ENCODE results near the gene TBC1D1.
"Not testable (repeated sequence)": the region's sequence is repeated elsewhere in the genome, so short reads cannot be mapped to it uniquely, and the experiment has no call there.

Gene TBC1D1

DNA sequence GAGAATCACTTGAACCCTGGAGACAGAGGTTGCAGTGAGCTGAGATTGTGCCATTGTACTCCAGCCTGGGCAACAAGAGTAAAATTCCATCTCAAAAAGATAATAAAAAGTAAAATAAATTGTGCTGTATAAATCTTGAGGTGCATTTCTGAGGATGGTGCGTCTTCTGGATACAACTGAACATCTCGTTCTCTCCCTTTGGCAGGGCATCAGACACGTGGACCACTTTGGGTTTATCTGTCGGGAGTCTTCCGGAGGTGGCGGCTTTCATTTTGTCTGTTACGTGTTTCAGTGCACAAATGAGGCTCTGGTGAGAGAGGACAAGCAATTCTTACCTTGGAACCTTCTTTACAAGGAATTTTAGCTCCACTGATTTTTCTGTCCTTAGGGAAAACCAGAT, 129.5 kb downstream of the TBC1D1 start:
- no peak for DNase-seq

DNA sequence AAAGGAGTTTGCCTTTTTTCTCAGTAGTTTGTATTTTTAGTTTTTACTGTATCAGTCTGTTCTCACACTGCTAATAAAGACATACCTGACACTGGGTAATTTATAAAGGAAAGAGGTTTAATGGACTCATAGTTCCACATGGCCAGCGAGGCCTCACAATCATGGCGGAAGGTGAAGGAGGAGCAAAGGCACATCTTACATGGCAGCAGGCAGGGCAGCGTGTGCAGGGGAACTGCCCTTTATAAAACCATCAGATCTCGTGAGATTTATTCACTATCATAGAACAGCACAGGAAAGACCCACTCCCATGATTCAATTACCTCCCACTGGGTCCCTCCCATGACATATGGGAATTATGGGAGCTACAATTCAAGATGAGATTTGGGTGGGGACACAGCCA, 130.1 kb downstream of the TBC1D1 start:
- not testable (repeated sequence) for DNase-seq

DNA sequence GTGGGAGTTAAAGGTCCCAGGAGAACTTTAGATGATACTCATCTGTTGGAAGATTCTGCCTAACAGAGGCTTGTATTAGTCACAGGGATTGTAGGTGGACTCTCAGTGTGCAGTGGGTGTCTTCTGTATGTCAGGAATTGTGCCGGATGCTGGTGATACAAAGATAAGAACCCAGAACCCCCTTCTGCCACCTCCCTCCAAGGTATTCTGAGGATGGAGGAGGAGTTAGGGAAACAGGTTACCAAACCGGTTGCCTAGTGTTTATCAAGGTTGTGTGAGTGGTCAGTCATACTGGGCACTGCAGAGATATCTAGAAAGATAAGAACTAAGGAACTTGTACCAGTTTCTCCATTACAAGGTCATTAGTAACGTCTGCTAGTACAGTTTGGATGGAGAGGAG, 130.9 kb downstream of the TBC1D1 start:
- DNase-seq, result no peak

DNA sequence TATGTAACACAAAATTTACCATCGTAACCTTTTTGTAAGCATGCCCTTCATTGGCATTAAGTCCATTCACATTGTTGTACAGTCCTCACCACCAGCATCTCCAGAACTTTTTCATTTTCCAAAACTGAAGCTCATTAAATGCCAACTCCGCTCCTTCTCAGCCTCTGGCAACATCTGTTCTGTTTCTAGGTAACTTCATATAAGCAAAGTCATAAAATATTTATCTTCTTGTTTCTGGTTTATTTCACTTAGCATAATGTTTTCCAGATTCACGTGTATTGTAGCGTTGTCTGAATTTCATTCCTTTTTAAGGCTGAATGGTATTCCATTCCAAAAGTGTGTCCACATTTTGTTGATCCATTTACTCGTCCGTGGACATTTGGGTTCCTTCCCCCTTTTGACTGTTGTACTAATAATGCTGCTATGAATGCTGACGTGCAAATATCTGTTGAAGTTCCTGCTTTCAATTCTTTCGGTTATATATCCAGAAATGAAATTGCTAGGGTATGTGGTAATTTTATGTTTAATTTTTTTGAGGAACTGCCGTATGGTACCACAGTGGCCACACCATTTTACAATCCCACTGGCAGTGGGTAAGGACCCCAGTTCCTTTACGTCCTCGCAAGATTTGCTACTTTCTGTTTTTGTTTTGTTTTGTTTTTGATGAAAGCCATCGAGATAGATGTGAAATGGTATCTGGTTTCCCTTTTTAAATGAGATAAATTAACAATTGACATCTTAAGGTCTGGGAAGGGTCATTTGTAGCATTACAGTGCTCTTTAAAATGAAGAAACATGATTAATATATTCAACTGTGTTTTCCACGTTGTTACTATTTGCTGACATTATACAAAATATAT, 132.7 kb downstream of the TBC1D1 start:
- DNase-seq, result no peak

DNA sequence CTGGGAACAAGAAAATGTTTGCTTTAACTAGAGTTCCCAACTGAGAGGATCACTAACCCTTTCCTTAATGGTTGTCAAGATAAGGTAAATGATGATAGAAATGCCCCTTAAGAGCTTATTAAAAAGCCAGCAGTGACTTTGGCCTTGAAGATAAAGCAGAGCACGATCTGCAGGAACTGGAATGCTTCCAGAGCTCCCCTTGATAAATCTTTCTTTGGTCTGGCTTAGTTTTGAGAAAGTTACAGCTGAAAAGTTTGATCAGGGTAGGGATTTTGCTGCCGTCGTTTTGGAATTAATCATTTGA, 133.3 kb downstream of the TBC1D1 start:
- DNase-seq, result no peak

DNA sequence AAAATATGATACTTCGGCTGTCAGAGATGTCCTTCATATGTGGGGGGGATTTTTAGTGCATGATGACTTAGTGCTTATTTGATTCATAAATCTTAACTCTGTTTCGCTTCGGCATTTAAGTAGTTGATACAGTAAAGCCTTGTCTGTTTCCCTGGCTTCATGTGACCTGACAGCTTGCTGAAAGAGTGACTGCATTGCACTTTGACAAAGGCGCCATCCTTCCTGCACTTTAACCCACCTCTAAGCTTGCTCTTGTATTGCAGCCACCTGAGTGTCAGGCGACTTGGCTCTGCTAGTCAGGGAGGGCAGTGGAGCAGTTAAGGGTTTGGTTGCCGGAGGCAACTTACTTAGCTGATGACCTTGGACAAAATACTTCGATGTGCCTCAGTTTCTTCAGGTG, 134.8 kb downstream of the TBC1D1 start:
- no peak for DNase-seq

DNA sequence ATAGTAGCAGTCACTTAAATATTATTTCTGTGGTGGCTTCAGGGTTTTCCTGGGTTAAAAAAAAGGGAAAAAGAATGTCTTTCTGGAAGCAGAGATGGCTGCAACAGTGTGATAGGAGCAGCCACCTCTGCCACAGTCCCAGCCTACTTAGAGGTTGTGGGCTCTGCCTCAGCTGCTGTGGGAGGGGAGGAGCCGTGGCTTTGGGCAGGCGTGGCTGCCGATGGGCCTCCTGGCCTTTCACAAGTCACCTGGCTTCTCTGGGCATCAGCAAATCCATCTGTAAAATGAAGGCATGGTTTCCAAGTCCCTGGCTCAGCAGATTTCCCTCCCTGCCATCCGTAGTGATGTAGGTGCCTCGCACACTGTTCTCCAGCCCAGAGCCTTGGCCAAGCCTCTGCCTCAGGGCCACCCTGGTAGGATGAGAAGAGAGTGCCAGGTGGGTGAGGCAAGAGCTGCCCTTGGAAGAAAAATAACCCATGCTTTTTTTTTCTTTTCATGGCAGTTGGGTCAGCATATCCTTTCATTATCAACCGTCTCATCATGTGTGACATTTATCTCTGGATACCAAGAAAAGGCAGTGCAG, 135.4 kb downstream of the TBC1D1 start:
- no peak for DNase-seq

DNA sequence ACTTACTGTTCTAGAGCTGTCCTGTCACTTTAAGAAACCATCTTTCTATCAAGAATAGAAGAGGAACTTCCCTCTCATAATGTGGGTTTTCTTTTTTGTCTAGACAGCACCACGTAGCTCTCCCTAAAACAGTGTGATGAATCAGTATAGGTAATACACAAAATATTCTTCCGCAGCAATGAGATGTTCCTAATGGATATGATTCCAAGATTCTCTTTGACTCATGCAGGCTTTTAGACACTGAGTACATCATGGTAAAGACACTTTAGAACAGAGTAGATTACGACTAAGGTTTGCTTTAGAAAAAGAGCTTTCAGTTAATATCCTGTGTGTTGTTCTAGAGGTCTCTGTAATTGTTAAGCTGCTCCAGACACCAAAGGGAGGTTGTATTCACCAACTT, 139.1 kb downstream of the TBC1D1 start:
- no peak for DNase-seq

DNA sequence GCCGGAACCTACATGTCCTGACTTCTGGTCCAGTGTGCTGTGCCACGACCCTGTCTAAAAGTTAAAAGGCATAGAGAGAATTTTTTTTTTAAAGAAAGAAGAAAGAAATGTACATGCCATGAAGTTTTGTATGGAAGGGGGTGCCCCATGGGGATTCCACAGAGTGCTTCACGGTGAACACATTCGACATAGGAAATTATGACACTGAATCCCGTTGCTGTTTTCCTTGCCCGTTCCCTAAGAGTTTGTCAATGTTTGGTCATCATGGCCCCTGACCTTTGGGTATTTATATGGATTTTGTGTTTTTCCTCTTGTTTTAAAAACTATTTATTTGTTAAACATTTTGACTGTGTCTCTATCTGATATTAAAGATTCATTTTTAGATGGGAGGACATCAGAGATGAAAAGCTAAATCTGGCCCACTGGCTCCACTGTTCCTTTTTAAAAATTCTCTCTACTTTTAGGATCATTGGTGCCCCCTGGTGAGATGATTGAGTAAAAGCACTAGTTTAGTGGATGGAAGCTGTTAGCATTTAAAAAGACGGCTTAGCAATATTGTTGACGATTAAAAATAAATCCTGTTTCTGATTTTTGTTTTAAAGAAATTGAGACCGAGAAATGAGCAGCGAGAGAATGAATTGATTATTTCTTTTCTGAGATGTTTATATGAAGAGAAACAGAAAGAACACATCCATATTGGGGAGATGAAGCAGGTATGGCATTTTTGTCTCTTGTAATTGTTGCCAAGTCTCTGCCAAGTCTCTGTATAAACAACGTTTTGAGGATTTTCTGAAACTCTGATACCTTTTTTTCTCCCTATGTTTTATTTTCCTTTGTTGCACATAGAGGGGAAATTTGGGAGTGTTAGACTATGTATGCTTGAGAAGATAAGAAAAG, 144.3 kb downstream of the TBC1D1 start:
- no peak for DNase-seq

DNA sequence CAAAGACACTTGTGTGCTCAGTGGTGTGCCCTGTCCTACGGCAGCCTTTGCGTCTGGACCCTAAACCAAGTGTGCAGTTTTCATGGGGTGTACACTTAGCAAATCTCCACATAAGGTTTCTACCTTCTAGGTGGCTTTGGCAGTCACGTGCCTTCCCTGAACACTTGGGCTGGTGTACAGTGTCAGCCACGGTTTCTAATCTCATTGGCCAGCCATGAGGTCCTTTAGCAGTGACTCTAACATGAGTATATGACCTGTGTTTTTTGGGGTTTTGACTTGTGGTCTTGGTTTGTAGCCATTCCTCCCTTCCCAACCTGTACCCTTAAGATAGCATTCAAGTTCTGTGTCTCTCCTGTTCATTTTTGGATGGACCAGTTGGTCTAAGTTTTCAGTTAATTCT, 145.7 kb downstream of the TBC1D1 start:
- no peak for DNase-seq

DNA sequence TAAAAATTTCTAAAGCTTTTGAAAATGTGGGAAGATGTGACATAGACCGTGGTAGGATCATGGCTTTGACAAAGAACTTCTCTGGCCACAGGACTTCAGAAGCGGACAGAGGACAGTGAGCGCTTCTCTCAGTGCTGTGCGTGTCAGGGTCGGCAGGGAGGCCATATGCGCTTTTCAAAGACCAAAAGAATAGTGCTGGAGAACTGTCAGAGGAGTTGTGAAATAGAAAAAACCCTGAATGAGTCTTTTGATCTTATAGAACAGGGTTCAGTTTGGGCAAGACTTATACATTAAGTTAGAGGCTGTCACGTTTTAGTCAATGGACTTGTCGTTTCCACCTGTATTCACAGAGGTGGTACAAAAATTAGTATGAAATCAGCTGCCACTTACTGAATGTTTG, 146.7 kb downstream of the TBC1D1 start:
- DNase-seq, result no peak

DNA sequence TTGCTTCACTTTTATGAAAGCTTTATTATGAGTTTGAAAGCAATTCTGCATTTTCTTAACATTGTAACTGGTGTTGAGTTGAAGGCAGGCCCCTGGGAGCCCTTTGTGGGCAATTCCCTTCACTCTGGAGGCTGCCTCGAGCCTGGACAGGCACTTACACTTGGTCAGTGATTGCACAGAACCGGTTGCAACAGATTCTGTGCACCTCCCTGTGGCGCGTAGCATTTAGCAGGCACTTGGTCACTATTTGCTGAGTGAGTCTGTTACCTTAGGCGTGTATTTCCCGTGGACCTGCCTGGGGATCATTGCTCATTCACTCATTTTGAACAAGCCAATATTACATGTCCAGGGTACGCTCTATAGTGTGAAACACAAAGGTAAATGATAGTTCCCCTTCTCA, 149.7 kb downstream of the TBC1D1 start:
- no peak for DNase-seq

DNA sequence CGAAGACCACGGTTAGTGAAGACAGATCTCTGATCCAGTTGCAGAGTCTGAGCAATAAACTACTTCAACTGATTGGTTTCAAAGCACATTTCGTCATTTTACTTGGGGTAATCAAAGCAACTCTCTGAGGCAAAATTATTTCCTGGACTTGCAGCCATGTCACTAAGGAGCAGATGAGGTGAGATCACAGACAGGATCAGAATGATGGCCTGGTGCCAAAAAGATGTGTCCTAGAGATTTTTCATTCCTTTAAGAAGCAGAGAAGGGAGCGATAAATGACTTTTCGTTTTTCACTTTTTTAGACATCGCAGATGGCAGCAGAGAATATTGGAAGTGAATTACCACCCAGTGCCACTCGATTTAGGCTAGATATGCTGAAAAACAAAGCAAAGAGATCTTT, 153.2 kb downstream of the TBC1D1 start:
- DNase-seq, result no peak

DNA sequence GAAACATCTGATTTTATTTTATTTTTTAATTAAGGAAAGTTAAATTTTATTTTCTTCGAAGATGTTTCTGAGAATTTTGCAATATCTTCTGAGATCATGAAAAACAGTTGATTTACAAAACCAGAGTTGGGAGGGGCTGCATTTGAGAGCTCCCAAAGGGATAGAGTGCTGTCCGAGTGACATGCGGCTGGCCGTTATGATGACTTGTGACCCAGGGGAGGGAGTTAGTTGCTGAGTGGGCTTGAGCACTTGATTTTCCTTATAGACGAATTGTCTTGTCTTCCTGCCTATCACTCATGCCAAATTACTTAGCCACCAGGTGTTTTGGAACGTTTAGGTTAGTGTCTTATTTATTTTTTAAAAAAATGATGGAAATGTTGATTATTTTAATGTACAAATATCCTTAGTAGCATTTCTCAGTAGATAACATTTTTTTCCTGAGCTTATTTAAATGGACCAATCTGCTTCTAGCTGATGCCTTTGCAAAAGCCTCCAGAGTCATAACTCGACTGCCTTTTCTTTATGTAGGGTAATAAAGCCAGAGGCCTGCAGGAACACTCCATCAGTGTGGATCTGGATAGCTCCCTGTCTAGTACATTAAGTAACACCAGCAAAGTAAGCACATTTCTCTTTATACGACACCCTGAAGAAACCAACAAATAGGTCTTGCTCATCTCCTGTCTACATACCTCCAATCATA, 154.6 kb downstream of the TBC1D1 start:
- no peak for DNase-seq

DNA sequence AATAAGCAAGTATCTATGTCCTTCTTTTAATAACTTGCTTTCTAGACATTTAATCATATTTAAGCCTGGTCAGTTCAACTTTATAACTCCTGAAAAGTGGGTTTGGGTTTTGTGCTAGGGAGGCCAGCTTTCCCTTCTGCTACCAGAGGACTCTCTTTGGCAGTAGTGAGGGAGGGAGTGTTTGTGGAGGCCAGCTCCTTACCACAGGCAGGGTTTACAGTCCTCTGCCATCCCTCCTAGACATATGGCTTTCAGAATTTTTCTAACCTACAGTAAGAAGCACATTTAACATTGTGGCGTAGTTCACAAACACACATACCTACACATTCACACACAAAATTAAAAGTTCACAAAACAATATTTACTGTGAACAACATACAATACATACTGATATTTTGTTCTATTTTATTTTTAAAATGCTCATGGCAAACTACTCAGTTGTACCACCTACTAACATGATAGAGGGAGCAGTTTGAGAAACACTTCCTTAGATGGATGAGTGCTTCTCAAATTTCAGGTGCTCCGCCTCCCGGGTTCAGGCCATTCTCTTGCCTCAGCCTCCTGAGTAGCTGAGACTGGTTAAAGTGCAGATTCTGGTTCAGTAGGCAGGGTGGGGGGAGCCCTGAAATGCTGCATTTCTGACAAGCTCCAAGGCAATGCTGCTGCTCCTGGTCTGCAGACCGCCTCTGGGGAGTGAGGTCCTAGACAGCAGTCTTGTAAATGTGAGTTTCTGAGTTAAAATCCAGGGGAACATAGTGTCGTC, 156.0 kb downstream of the TBC1D1 start:
- no peak for DNase-seq

DNA sequence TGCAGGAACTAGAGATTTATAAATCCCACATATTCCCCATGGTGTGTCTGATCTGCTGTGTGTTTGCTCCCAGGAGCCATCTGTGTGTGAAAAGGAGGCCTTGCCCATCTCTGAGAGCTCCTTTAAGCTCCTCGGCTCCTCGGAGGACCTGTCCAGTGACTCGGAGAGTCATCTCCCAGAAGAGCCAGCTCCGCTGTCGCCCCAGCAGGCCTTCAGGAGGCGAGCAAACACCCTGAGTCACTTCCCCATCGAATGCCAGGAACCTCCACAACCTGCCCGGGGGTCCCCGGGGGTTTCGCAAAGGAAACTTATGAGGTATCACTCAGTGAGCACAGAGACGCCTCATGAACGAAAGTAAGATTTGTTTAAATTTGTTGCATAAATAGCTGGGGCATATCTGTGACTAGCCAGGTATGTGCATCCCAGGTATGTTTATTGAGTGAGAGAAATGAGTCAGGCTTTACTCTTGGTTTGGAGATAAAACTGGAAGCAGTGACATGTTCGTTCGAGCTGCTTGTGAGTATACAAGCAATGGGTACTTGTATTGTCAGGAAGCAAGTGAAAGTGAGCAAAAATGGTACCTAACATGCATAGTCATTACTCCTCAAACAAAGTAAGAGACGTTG, 158.8 kb downstream of the TBC1D1 start:
- no peak for DNase-seq

DNA sequence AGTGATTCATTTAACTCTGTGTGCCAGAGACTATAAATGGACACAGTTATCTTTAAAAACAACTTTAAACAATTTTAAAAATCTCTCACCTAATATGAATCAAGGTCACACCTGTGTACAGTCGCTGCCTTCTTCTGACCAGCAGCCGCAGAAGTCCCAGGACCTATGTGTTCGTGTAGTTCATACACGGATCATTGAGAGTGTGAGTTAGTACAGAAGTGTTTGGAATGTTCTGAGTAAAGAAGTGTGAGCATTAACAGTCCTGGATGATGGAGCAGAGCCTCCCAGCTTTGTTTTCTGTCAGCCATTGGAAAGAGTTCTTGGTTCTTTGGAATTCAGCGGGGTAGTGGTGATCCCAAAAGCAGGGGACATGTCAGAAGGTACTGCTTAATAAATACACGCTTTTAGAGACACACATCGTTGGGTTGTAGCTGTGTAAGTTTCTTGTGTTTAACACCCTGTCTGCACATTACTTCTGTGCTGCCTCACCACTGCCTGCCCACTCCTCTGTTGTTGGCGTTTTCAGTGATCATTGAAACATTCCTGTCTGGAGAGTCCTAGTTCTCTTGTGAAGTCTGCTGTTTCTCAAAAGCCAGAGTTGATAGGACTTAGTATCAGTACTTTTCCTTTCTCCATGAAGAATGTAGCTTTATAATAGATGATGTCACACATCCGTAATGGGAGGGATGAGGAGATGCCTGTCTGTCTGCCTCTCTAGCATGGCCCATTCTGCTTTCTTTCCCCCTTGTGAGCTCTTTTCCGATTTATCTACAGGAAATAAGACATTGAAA, 159.9 kb downstream of the TBC1D1 start:
- DNase-seq, result no peak

DNA sequence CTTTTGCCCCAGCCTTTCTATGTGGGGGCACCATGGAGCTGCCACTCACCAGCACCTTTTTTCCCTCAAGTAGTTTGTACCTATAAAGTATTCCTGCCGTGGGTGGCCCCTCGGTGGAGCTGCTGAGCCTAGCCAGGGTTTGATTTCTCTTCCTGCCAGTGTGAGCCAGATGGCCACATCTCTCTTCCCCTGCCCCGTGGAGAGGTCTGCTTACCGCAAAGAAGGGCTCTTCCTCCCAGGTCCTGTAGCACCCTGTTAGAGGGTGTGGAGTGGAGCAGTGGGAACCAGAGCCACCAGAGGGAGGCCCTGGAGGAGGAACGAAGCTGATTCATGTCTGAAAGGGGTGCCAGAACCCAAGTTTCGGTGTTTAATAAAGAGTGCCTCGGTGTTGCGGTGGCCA, 164.7 kb downstream of the TBC1D1 start:
- DNase-seq, result no peak

DNA sequence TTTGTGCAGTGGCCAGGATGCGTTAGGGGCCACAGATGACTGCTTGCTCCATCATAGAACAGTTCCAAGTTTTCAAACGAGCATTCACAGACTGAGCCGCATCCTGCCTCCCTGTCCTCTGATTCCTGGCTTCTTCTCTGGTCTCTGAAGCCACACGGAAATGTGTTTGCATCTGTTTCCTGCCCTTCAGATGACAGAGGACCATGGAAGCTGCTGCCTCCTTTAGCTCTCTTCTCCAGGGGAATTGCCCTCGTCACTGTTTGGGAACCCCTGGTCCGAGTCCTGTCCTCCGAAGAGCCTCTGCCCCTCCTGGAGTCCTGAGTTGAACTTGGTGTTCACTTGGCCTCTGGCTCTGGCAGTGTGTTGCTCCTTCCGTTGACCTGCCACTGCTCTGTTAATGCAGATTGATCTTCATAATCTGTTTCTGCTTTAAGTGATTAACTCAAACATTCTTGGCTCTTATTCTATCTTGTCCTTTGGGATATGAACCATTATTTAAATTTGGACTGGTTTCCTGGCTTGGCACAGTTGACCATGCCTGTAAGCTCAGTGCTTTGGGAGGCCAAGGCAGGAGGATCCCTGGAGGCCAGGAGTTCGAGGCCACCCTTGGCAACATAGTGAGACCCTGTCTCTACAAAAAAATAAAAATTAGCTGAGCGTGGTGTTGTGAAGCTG, 165.3 kb downstream of the TBC1D1 start:
- DNase-seq, result no peak

DNA sequence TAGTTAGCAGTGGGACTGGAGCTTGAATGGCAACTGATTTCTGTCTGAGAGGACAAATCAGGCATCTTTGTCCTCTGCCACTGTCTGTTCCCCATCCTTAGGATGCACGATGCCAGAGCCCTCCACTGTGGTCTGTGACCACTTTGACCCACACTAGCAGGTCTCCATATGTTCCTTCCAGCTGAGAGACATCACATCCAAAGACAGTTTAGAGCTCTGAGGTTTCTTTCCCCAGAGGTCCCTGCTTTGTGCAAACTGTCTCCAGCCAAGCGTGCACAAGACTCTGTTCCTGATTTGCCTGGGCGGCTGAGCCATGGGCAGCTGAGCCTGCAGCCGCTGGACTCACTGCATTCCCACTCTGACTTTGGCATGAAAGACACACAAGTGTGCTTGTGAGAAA, 167.3 kb downstream of the TBC1D1 start:
- DNase-seq, result no peak
